HG03469 (cell line): Measurements from ENCODE around the gene SH3BP1.
"Not testable (repeated sequence)": the region's sequence is repeated elsewhere in the genome, so short reads cannot be mapped to it uniquely, and the experiment has no call there.

Source experiments
- ATAC-seq: cut with Tn5 transposase; IDR thresholded peaks from one replicate; pipeline ENCODE4 v1.9.1; 2021; ENCODE audit warnings: mild to moderate bottlenecking, moderate library complexity, moderate number of reproducible peaks; ENCODE audit not compliant: unreplicated experiment

The SH3BP1 gene

GRCh38 chr22:37656583-37656982 is 17.1 kb downstream of the SH3BP1 start:
- not testable (repeated sequence) for ATAC-seq

GRCh38 chr22:37657590-37658132 is 18.2 kb downstream of the SH3BP1 start:
- ATAC-seq, result no peak

GRCh38 chr22:37658133-37659065 is 18.9 kb downstream of the SH3BP1 start, which contains the start of gene PDXP:
TSS of gene PDXP (plus strand) at chr22:37658723. CDS start at chr22:37658783, 60 bp downstream.
- ATAC-seq, result peak; percentile 39

- ATAC-seq, result peak; percentile 6
Observed at GRCh38 chr22:37659066-37659896, 19.8 kb downstream of the SH3BP1 start.

- no peak for ATAC-seq
Observed at GRCh38 chr22:37659897-37660708, 20.6 kb downstream of the SH3BP1 start.

- no peak for ATAC-seq
Observed at GRCh38 chr22:37660709-37661045, 21.2 kb downstream of the SH3BP1 start.

- no peak for ATAC-seq
Observed at GRCh38 chr22:37661160-37661924, 21.9 kb downstream of the SH3BP1 start.

GRCh38 chr22:37662039-37662438 is 22.6 kb downstream of the SH3BP1 start:
- ATAC-seq, result no peak

GRCh38 chr22:37663521-37664140 is 24.2 kb downstream of the SH3BP1 start:
- no peak for ATAC-seq

- ATAC-seq, result no peak
Observed at GRCh38 chr22:37664249-37665101, 25.0 kb downstream of the SH3BP1 start.

- no peak for ATAC-seq
Observed at GRCh38 chr22:37665487-37665886, 26.0 kb downstream of the SH3BP1 start.

GRCh38 chr22:37669586-37669985 is 30.1 kb downstream of the SH3BP1 start:
- ATAC-seq, result no peak

- no peak for ATAC-seq
Observed at GRCh38 chr22:37672206-37672919, 32.9 kb downstream of the SH3BP1 start.

- ATAC-seq, result no peak
Observed at GRCh38 chr22:37672920-37673455, 33.5 kb downstream of the SH3BP1 start.

- no peak for ATAC-seq
Observed at GRCh38 chr22:37674248-37674647, 34.8 kb downstream of the SH3BP1 start.

GRCh38 chr22:37674951-37675929 is 35.8 kb downstream of the SH3BP1 start, which contains the start of gene LGALS1:
TSS of gene LGALS1 (plus strand) at chr22:37675636. CDS start at chr22:37675703, 67 bp downstream.
- ATAC-seq, result no peak
